ENCODE measurements around the gene TGM6. TPM values are rescaled to one million over a fixed set of nuclear protein-coding genes. Genes with fewer than 3 reads are reported as not detected.

Gene TGM6
- total RNA-seq, 2 donors from 2014 or later = not detected

DNA sequence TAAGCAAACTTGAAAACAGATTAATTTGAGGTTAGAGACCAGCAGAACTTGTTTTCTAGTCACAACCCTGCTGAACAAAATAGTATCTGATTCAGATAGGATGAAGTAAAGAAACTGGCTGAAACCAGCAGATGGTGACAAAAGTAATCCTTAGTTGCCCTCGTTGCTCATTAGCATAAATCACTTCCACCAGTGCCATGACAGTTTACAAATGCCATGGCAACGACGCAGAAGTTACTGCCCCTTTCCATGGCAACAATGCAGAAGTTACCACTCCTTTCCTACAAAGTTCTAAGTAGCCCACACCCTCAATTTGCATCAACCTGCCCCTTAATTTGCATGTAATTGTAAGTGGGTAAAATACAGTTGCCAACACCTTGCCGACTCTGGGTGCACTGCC lies 66.1 kb downstream of the TGM6 start:
- no peak for DNase-seq (ENCODE audit: low spot score)
- Histone ChIP-seq H3K36me3 (no peaks in the 10 kb centered on the region), H3K27ac (no peak overlapping the region), H3K4me1 (ENCODE audit: control insufficient read depth in 1 of 2, low read depth in 2 of 2) (no peaks in the 10 kb centered on the region), H3K9me3 (no peaks in the 10 kb centered on the region), H3K27me3 (replicated peaks; ENCODE audit: insufficient read depth) (no peaks in the 10 kb centered on the region), H3K4me3 (no peak overlapping the region)
- TF ChIP-seq, protein P1, sequence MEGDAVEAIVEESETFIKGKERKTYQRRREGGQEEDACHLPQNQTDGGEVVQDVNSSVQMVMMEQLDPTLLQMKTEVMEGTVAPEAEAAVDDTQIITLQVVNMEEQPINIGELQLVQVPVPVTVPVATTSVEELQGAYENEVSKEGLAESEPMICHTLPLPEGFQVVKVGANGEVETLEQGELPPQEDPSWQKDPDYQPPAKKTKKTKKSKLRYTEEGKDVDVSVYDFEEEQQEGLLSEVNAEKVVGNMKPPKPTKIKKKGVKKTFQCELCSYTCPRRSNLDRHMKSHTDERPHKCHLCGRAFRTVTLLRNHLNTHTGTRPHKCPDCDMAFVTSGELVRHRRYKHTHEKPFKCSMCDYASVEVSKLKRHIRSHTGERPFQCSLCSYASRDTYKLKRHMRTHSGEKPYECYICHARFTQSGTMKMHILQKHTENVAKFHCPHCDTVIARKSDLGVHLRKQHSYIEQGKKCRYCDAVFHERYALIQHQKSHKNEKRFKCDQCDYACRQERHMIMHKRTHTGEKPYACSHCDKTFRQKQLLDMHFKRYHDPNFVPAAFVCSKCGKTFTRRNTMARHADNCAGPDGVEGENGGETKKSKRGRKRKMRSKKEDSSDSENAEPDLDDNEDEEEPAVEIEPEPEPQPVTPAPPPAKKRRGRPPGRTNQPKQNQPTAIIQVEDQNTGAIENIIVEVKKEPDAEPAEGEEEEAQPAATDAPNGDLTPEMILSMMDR (IDR thresholded peaks at IDR 0.05) = no peak
- no peak for ATAC-seq (ENCODE audit: insufficient number of reproducible peaks, low FRiP score, low read depth)

DNA sequence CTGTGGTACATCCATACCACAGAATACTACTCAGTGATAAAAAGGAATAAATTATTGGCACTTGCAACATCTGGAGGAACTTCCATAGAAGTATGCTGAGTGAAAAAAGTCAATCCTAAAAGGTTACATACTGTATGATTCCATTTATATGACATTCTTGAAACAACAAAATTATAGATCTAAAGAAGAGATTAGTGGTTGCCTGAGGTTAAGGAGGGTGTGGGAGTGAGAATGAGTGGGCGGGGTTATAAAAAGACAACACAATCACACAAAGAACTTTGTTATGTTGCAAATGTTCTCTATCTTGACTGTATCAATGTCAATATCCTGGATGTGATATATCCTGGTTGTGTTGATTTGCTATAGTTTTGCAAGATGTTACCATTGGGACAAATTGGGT lies 68.7 kb downstream of the TGM6 start:
- ATAC-seq (ENCODE audit: insufficient number of reproducible peaks, low FRiP score, low read depth) (no peak), DNase-seq (ENCODE audit: low spot score) (no peak)
- no peak overlapping the region for H3K4me3 ChIP-seq
- TF ChIP-seq, protein P1 (IDR thresholded peaks at IDR 0.05) = no peak
- H3K27me3 ChIP-seq (replicated peaks; ENCODE audit: insufficient read depth) = no peaks in the 10 kb centered on the region
- no peaks in the 10 kb centered on the region for H3K4me1 ChIP-seq (ENCODE audit: control insufficient read depth in 1 of 2, low read depth in 2 of 2)
- no peak overlapping the region for H3K27ac ChIP-seq
- no peaks in the 10 kb centered on the region for H3K9me3 ChIP-seq
- no peaks in the 10 kb centered on the region for H3K36me3 ChIP-seq

DNA sequence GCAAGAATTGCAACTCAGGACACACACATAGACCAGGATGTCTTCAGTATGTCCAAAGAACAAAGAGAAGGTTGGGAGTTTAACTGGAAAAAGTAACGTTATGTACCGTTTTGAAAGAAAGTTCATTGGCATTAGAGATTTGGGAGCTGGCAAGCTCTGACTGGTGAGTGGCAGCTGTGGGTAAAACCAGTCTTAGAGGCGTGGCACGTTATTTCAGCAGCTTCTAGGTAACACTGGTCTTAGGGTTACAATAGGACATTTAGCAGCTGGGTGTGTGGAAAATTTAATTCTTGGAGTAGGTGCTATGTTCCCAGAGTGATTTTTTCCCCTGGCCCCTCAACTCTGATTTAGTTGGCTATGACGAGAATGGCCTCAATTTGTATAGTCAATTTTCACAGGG lies 70.7 kb downstream of the TGM6 start:
- DNase-seq (ENCODE audit: low spot score) = no peak
- Histone ChIP-seq H3K4me3 (no peak overlapping the region), H3K9me3 (no peaks in the 10 kb centered on the region), H3K27me3 (replicated peaks; ENCODE audit: insufficient read depth) (no peaks in the 10 kb centered on the region), H3K36me3 (no peaks in the 10 kb centered on the region), H3K4me1 (ENCODE audit: control insufficient read depth in 1 of 2, low read depth in 2 of 2) (peaks cover 6% of the 10 kb centered on the region in 2 donors), H3K27ac (no peak overlapping the region)
- no peak for ATAC-seq (ENCODE audit: insufficient number of reproducible peaks, low FRiP score, low read depth)
- TF ChIP-seq, protein P1 (IDR thresholded peaks at IDR 0.05) = no peak

DNA sequence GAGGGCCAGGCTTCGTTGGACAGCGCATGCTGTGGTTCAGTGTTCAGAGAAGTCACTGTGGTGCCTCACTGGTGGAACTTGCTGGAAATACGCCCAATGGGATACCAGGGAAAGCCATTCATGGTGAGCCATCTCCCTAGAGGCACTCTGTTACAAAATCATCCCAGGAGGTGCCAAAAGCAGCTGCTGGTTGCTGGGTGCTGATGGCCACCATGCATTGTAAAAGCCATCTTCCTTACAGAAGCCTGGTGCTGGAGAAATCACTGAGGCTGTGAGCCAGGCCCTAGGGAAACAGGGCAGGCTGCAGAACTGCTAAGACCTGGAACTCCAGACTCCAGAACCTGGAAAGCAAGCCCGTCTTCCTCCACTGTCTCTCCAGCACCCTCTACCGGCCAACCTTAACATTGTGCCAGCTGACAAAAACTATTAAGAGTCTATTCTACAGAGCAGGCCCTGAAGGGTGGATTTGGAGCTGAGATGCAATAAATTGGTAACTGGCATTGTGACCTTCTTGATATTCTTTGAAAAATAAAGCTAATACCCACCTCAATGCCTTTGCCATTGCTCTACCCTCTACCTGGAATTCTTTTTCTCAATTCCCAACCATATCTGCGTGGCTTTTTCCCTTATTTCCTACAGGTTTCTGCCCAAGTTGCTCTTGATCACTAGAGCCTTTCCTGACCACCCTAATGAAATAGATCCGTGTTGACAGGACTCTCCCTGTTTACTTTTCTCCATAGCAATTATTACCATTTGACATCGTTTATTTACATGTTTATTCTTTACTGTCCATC lies 71.4 kb downstream of the TGM6 start:
- DNase-seq (ENCODE audit: low spot score) (peak; percentile 54), ATAC-seq (ENCODE audit: insufficient number of reproducible peaks, low FRiP score, low read depth) (no peak)
- H3K4me3 ChIP-seq = no peak overlapping the region
- H3K9me3 ChIP-seq = no peaks in the 10 kb centered on the region
- H3K27ac ChIP-seq = no peak overlapping the region
- TF ChIP-seq, protein P1 (IDR thresholded peaks at IDR 0.05) = peak; percentile 75
- no peaks in the 10 kb centered on the region for H3K27me3 ChIP-seq (replicated peaks; ENCODE audit: insufficient read depth)
- H3K36me3 ChIP-seq = no peaks in the 10 kb centered on the region
- H3K4me1 ChIP-seq (ENCODE audit: control insufficient read depth in 1 of 2, low read depth in 2 of 2) = peaks cover 6% of the 10 kb centered on the region in 2 donors

DNA sequence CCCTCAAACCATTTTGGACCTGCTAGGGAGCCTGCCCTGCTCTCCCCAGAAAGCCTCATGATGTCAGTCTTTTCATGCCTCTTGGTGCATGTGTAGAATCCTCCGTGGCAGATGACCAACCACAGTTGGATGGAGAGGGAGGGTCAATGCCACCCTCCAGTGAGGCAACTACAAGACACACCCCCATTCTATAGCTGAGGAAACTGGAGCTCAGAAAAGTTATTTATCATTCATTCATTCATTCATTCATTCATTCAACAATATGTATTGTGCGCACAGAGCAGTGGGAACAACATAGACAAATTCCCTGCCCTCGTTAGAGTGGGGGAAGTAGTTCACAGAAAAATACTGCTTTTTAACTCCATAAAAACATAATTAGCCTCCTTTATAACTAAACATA lies 73.1 kb downstream of the TGM6 start:
- Histone ChIP-seq H3K4me1 (ENCODE audit: control insufficient read depth in 1 of 2, low read depth in 2 of 2) (peaks cover 6% of the 10 kb centered on the region in 2 donors), H3K9me3 (no peaks in the 10 kb centered on the region), H3K36me3 (no peaks in the 10 kb centered on the region), H3K27me3 (replicated peaks; ENCODE audit: insufficient read depth) (no peaks in the 10 kb centered on the region), H3K27ac (no peak overlapping the region), H3K4me3 (no peak overlapping the region)
- TF ChIP-seq, protein P1 (IDR thresholded peaks at IDR 0.05) = no peak
- DNase-seq (ENCODE audit: low spot score) (no peak), ATAC-seq (ENCODE audit: insufficient number of reproducible peaks, low FRiP score, low read depth) (no peak)
